Spinal cord (tissue), 10 donors: Measurements from ENCODE around the gene NIPBL. TPM values are rescaled to one million over a fixed set of nuclear protein-coding genes. Genes with fewer than 3 reads are reported as not detected.

Experiments used
- DNase-seq, 6 donors: peaks; one replicate each; pipeline versions ENCODE4 v3.0.0 to v3.0.0-alpha.2; 2013 to 2015; ENCODE audit warnings: low spot score in 6 of 6, low read depth in 4 of 6
- H3K27ac ChIP-seq: one replicate; pipeline ENCODE4 v1.5.1; 2013; ENCODE audit warnings: low read depth, low read length, control low read depth
- H3K27me3 ChIP-seq: one replicate; pipeline ENCODE4 v1.6.1; 2013; ENCODE audit warnings: low read length; ENCODE audit not compliant: control insufficient read depth, insufficient read depth
- H3K36me3 ChIP-seq: one replicate; pipeline ENCODE4 v1.6.1; 2013; ENCODE audit warnings: low read length; ENCODE audit not compliant: control insufficient read depth, insufficient read depth
- H3K4me1 ChIP-seq: one replicate; pipeline ENCODE4 v1.6.1; 2013; ENCODE audit warnings: low read length; ENCODE audit not compliant: control insufficient read depth, insufficient read depth
- H3K4me3 ChIP-seq: one replicate; pipeline ENCODE4 v1.5.1; 2013; ENCODE audit warnings: low read depth, low read length, control low read depth
- H3K9me3 ChIP-seq: one replicate; pipeline ENCODE4 v1.6.1; 2013; ENCODE audit warnings: low read length; ENCODE audit not compliant: control insufficient read depth, insufficient read depth
- WGBS: methylation state at CpG from one replicate; pipeline ENCODE4 v1.1.5; 2013; ENCODE audit warnings: missing lambda C conversion rate; ENCODE audit not compliant: insufficient coverage; 5-methylcytosine and 5-hydroxymethylcytosine counted together
- polyA plus RNA-seq, 2 donors: library from polyadenylated mRNA; unstranded; fragments of 120-200 nt; gene quantifications; one replicate each; pipeline ENCODE4 v1.2.1, GENCODE V29; 2013; ENCODE audit not compliant: insufficient read length in 2 of 2
- total RNA-seq, 2 donors: library from RNA; depleted of rRNA in 1 of 2; stranded (reverse); fragments of 120-200 nt in 1 of 2; fragments of >200 nt in 1 of 2; gene quantifications; one replicate each; pipeline versions ENCODE4 v1.2.3 to v1.2.4, GENCODE V29; 2013 to 2014
- donor health status: healthy.

NIPBL gene
- total and polyA plus RNA-seq, 4 donors, result 40.4 to 71.9 (median 46.9) TPM

GRCh38 chr5:36950586-36951457 lies 74.3 kb downstream of the NIPBL start:
- Histone ChIP-seq H3K36me3 (no peaks in the 10 kb centered on the region), H3K4me3 (no peak overlapping the region), H3K9me3 (no peaks in the 10 kb centered on the region), H3K27me3 (no peaks in the 10 kb centered on the region), H3K4me1 (no peaks in the 10 kb centered on the region), H3K27ac (no peak overlapping the region)
- no CpG with 5 or more reads among the region's 5 CpGs for WGBS
- no peak for DNase-seq

GRCh38 chr5:36953043-36953442 lies 76.5 kb downstream of the NIPBL start:
- peaks cover 2% of the 10 kb centered on the region for H3K36me3 ChIP-seq
- no peak overlapping the region for H3K27ac ChIP-seq
- no peak for DNase-seq
- no peaks in the 10 kb centered on the region for H3K9me3 ChIP-seq
- no peaks in the 10 kb centered on the region for H3K27me3 ChIP-seq
- no CpG with 5 or more reads among the region's 2 CpGs for WGBS
- no peak overlapping the region for H3K4me3 ChIP-seq
- H3K4me1 ChIP-seq, result no peaks in the 10 kb centered on the region

GRCh38 chr5:36957953-36958537 lies 81.5 kb downstream of the NIPBL start:
- H3K9me3 ChIP-seq, result no peaks in the 10 kb centered on the region
- no peak overlapping the region for H3K27ac ChIP-seq
- WGBS, result no CpG with 5 or more reads among the region's 3 CpGs
- DNase-seq, result no peak
- H3K4me3 ChIP-seq, result no peak overlapping the region
- H3K36me3 ChIP-seq, result peaks cover 2% of the 10 kb centered on the region
- H3K27me3 ChIP-seq, result no peaks in the 10 kb centered on the region
- H3K4me1 ChIP-seq, result no peaks in the 10 kb centered on the region

- WGBS, result no CpG with 5 or more reads among the region's 2 CpGs
- peaks cover 4% of the 10 kb centered on the region for H3K36me3 ChIP-seq
- H3K9me3 ChIP-seq, result no peaks in the 10 kb centered on the region
- no peak overlapping the region for H3K4me3 ChIP-seq
- no peaks in the 10 kb centered on the region for H3K4me1 ChIP-seq
- DNase-seq, result no peak
- no peak overlapping the region for H3K27ac ChIP-seq
- H3K27me3 ChIP-seq, result no peaks in the 10 kb centered on the region
These were observed 82.0 kb downstream of the NIPBL start for GRCh38 chr5:36958612-36959011.

- no peaks in the 10 kb centered on the region for H3K4me1 ChIP-seq
- WGBS, result no CpG with 5 or more reads among the region's 1 CpG
- H3K9me3 ChIP-seq, result peaks cover 2% of the 10 kb centered on the region
- no peak overlapping the region for H3K27ac ChIP-seq
- H3K27me3 ChIP-seq, result no peaks in the 10 kb centered on the region
- H3K4me3 ChIP-seq, result no peak overlapping the region
- peaks cover 7% of the 10 kb centered on the region for H3K36me3 ChIP-seq
- no peak for DNase-seq
These were observed 88.6 kb downstream of the NIPBL start for GRCh38 chr5:36965179-36965578.

- no peak overlapping the region for H3K4me3 ChIP-seq
- H3K9me3 ChIP-seq, result peaks cover under 1% of the 10 kb centered on the region
- H3K27me3 ChIP-seq, result no peaks in the 10 kb centered on the region
- no CpG with 5 or more reads among the region's 2 CpGs for WGBS
- DNase-seq, result no peak
- H3K4me1 ChIP-seq, result no peaks in the 10 kb centered on the region
- peaks cover 8% of the 10 kb centered on the region for H3K36me3 ChIP-seq
- no peak overlapping the region for H3K27ac ChIP-seq
These were observed 93.3 kb downstream of the NIPBL start for GRCh38 chr5:36969700-36970395.

GRCh38 chr5:36978196-36978595 lies 101.6 kb downstream of the NIPBL start:
- Histone ChIP-seq H3K4me1 (no peaks in the 10 kb centered on the region), H3K9me3 (peaks cover 3% of the 10 kb centered on the region), H3K4me3 (no peak overlapping the region), H3K27me3 (no peaks in the 10 kb centered on the region), H3K36me3 (peaks cover 6% of the 10 kb centered on the region), H3K27ac (no peak overlapping the region)
- no peak for DNase-seq

GRCh38 chr5:36982146-36982545 lies 105.6 kb downstream of the NIPBL start:
- no peak overlapping the region for H3K27ac ChIP-seq
- no CpG with 5 or more reads among the region's 1 CpG for WGBS
- no peak overlapping the region for H3K4me3 ChIP-seq
- no peaks in the 10 kb centered on the region for H3K27me3 ChIP-seq
- no peaks in the 10 kb centered on the region for H3K36me3 ChIP-seq
- DNase-seq, result no peak
- H3K4me1 ChIP-seq, result no peaks in the 10 kb centered on the region
- H3K9me3 ChIP-seq, result peaks cover 3% of the 10 kb centered on the region

GRCh38 chr5:36985387-36985786 lies 108.8 kb downstream of the NIPBL start:
- DNase-seq, result no peak
- no peak overlapping the region for H3K4me3 ChIP-seq
- no peaks in the 10 kb centered on the region for H3K27me3 ChIP-seq
- H3K4me1 ChIP-seq, result no peaks in the 10 kb centered on the region
- no peak overlapping the region for H3K27ac ChIP-seq
- WGBS, result 98% methylated on average over 6 of the region's 10 CpGs
- no peaks in the 10 kb centered on the region for H3K36me3 ChIP-seq
- no peaks in the 10 kb centered on the region for H3K9me3 ChIP-seq
